Stimulated activated CD4-positive, alpha-beta T cell treated with anti-CD3 and anti-CD28 coated beads, Interleukin-1b, Interleukin-23, amount 100 ng/mL, for 4 hours (primary cell): ENCODE measurements around the gene VWF.

ENCODE experiments used
- DNase-seq, 2 donors: peaks; one replicate each; pipeline ENCODE4 v3.0.0-alpha.2; 2020; ENCODE audit warnings: low read depth in 2 of 2

VWF gene

DNA sequence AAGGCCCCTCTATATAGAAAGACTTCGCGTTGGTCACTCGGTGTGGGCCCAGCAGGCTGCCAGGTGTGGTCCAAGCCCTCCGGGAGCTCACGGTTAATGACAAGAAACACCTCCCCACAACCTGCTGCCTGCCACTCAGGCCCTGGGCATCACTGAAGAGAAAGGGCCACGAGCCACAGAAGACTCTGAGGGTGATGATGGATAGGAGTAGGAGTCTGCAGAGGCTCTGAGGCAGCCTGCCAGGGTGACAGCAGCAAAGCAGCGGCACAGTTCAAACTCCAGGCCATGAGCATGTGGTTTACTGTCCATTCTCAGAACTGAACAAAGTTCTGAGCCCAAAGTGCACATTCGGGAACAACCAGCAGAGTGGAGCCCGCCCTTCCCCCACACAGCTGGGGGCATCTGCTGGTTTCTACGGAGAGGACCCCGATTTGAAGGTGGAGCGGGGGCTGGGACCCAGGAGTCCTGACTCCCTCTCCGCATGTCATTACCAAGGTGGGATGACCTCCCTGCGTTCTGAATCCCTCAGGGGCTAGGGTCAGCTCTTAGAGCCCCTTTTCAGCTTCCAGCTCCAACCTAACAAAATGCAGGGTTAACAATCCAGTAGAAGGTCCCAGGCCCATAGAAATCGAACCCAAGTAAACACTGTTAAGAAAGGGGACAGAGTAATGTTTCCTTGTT, 65.8 kb downstream of the VWF start:
- no peak for DNase-seq

DNA sequence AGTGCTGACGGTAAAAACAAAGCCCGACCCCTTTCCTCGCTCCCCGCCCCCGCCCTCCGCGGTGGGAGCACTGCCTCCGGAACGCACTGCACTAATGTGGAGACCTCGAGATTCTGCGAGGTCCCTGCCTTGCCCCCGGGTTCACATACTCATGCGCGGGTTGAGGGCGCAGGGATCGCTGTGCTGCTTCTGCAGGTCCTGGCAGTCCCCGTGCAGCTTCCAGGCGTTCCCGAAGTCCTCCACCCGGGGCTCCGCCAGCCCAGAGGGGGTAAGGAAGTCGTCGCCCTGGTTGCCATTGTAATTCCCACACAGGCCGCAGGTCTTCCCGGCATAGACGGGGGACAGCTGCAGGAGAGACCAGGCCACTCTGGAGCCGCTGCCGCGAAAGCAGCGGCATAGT, 66.8 kb downstream of the VWF start:
- DNase-seq = no peak

DNA sequence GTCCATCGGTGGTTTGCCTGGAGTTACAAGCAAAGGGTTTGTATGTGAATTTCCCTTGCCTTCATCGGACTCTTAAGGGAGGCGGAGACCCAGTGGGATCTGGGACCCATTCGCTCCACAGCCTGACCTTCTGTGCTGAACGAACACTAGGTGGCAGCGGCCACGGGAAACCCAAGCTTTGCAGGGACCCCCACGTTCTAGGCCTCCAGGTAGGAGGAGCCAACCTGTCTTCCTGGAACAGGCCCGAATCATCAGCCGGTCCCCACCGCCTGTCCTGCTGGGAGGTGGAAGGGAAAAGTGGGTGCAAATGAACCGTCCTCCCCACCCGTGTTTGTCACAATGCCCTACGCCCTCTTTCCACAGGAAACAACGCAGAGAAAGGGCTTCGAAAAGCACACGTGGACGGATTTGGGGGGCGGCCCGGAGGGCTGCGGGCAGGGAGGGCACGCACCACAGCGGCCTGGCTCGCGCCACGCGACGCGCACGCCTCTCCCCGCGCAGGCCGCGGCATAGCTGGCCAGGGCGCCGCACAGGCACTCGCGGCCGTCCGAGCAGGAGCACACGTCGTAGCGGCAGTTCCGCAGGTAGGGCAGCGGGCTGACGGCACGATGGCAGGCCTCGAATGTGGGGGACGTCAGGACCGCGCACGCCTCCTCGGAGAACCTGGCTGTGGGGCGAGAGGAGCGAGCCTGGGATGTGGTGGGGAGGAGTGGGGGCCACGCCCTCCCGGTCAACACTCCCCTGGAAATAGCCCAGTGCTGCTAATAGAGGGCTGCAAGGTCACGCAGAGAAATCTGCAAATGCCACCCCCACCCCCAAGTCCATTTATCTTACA, 67.8 kb downstream of the VWF start:
- DNase-seq = no peak

GRCh38 chr12:6053541-6053940, 70.9 kb downstream of the VWF start:
- DNase-seq = no peak

DNA sequence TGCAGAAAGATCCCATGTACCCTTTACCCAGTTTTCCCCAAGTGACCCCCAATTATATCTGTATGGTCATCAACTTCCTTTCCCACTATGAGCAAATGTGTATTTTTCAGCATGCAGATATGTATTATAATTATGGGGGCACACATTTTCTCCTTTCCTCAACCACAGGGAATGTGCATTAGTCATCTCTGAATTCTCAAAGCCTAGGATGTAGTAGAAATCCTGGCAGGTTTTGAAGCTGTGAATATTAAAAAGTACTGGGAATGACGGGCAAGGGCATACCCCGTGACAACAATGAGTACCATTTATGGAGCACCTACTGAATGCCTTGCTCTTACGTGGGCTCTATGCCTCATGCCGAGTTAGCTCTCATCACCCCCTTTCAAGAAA, 71.5 kb downstream of the VWF start:
- no peak for DNase-seq

GRCh38 chr12:6052206-6052939, 72.1 kb downstream of the VWF start:
- no peak for DNase-seq

DNA sequence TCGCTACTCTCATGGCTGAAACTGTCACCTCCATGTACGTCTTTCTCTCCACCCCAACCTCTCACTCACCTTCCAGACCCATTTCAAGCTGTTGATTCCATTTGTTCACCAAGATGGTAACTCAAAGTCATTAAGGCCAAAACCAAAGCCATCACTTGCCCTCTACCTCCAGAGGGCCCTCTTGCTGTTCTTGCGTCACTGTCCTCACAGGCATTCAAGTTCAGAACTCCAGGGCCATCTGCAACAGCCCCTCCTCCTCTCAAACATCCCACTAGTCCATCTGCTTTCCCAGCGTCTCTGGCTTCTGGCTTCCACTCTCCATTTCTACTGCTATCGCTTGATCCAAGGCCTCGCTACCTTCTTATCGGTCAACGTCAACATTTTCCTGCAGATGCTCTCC, 74.5 kb downstream of the VWF start:
- DNase-seq = no peak

GRCh38 chr12:6049587-6049986, 74.9 kb downstream of the VWF start:
- no peak for DNase-seq

GRCh38 chr12:6047249-6048237, 76.9 kb downstream of the VWF start:
- no peak for DNase-seq

- DNase-seq = no peak
These were observed 77.8 kb downstream of the VWF start for GRCh38 chr12:6046511-6047180.

DNA sequence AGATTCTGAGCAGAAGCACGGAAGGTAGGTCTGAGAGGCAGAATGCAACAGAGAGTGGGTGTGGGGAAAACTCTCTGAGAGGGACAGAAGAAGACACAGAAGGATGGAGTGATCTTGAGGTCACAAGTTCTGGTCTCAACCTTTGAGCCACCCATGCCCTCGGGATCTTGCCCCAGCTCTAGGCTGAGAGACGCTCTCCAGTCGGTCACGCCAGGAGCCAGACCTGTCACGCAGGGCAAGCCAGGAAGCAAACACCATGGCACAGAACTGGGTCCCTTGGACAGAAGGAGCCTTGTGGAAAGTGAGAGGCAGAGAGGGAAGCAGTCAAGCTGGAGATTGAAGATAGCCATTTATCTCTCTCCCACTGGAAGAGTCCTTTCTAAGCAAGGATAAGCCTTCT, 79.0 kb downstream of the VWF start:
- DNase-seq = no peak

GRCh38 chr12:6044082-6044481, 80.4 kb downstream of the VWF start:
- DNase-seq = no peak

DNA sequence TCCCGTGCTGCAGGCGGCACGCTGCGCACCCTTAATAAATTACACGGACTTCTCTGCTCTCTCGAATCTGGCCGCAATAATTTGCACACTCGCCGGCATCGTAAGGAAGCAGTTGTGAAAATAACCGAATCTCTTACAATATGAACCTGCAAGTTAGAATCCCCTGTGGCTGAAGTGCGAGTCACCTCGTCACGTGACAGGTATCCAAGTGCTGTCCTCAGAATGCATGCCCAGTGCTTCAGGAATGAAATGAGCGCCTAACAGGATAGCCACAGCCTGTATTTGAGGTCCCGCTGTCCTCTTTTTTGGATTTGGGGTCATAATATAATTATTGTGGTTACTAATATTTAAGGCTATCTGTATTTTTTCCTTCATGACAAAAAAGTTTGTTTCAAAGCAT, 82.0 kb downstream of the VWF start:
- no peak for DNase-seq

DNA sequence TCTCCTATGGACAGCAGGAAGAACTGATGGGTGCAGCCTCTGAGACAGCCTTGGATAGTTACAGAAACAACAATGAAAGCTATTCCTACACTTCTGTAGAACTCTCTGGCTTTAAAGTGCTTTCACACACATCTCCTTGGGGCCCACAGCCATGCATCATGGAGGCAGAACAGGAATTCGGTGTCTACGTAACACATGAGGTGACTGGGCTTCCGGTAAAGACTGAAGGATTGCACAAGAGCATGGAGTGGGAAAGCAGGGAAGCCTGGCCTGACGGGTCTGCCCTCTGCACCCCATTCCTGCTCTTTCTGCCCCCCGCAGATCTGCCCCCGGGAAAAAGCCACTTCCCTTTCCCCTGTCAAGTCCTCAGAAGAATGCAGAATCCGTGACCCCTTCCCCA, 82.6 kb downstream of the VWF start:
- DNase-seq = no peak

DNA sequence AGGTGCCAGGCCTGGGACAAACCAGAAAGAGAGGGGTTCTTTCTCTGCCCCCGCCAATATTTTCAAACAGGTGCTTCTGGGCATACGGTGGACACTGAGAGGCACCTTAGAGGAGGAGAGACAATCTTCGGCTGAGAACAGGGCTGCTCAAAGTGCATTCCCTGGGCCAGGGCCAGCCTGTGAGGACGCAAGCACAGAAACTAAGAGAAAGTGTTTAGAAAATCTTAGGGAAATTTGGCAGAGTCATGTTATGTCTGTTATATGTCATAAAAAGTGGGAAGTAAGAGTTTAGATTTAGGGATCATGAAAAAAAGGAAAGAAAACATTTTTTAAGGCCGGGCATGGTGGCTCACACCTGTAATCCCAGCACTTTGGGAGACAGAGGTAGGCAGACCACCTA, 83.7 kb downstream of the VWF start:
- no peak for DNase-seq

DNA sequence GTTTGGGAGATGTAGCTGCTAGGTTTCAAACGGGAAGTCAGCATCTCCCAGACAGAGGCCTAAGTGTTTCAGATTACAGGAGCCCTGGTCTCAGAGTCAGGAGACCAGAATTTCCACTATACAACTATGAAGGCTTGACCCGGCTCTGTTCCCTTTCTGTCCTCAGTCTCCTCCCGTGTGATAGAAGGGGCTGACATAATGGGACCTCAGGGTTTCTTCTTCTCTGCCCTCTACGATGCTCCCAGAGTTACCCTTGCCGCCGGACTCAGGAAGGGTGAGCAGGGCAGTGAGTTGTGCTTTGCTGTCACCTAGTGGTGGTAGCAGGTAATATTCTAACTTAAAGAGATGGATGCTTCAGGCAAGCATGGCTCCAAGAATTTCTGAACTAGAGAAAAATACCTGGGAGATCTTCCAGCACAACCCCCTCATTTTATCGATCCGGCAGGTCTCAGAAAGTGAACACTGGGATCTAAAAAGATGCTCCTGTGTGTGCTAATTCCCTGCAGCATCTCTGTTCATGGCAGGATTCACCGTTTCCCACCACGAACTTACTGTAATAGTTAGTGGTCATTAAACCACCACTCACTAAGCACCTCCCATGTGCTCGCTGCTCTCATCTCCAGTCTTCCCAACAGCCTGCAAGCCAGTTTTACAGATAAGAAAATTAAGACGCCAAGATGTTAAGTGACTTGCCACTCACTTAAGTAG, 84.4 kb downstream of the VWF start:
- peak; percentile 13 to 22 for DNase-seq

DNA sequence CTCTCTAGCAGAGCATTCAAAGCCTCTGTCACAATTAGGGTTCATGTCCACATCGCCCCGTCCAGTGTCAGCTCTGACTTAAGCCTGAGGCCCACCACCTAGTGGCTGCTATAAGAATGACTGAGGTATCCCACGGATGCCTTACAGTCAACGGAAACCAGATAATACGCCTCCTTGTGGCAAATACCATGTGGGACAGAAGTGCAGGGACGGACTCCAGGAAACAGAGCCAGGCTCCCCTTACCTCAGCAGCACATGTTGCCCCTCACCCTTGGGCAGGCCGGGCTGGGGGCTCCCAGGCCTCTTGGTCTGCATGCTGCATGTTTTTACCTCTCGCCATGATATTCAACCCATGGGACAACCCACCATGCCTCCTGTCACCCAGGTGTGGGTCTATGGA, 86.3 kb downstream of the VWF start:
- DNase-seq = peak in 1 of 2 donors; percentile 10

DNA sequence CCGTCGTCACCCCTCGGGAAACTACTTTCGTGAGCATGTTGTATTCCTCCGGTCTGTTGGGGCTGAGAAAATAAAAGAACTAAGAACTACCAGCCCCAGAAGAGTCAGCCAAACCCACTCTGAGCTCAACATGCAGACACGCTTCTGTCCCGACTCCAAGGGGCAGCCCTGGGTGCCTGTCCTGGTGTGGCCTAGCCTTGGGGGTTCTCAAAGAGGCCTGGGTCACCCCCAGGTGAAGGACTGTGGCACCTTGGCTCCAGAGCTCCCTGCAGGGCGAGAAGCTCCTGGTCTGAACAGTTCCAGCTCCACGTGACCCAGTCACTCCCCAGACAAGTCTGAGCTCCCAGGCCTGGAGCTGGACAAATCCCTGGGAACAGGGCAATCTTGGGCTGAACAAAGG, 87.0 kb downstream of the VWF start:
- DNase-seq = no peak

DNA sequence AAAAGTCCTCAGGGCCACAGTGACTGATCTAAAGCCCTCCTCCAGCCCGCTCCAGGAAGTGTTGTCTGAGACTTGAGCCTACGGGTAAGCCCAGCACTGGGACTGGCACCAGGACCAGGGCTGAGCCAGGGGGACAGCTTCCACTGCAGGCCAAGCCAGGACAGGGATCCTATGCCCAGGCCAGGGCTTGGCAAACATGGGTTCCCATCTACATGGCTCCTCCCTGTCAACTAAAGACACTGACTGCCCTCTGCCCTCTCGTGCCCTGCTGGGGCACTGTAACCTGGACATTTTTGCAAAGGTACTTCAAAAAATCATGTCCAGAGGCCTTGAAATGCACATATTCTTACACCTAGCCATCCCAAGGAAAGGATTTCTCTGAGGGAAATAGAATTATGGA, 88.0 kb downstream of the VWF start:
- no peak for DNase-seq

- DNase-seq = no peak
These were observed 89.9 kb downstream of the VWF start for GRCh38 chr12:6034596-6034995.
